ENCODE data around the gene AATK.

DNA sequence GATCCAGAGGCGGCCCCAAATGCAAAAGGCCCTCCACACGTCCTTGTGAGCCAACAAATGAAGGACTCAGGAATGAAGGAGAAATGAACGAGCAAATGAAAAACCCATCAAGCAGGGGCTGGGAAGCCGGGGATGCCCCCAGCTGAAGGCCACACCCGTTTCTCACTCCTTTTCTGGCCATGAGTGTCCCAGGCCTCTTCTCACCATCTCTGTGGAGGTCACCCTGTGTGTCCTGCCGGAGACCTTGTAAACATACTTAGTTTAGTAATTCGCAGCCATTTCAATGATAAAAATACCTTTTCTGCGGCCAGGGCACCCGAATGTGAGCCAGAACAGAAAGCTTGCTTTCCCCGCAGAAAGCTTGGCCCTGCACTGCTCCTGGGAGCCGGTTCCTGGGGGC, 21.1 kb upstream of the AATK start:
- TF ChIP-seq POLR2A (IDR thresholded peaks at IDR 0.05; ENCODE audit: low read depth, low read length) (no peak), POLR2AphosphoS5 (IDR thresholded peaks at IDR 0.05; ENCODE audit: low read depth, low read length) (no peak)
